HepG2 (cell line): ENCODE data around the gene AUH. TPM values are rescaled to one million over a fixed set of nuclear protein-coding genes. Genes with fewer than 3 reads are reported as not detected.

Experiments used
- BCLAF1 ChIP-seq: fragments of 450-650 bp; IDR thresholded peaks from 2 replicates; pipeline ENCODE4 v1.6.1; 2017; ENCODE audit warnings: mild to moderate bottlenecking
- FOXM1 ChIP-seq: sonication (generic); formaldehyde crosslinking; IDR thresholded peaks from 2 replicates; pipeline ENCODE4 v1.5.0; 2020; ENCODE audit warnings: missing genetic modification reagents
- HCFC1 ChIP-seq: fragments of 150-350 bp; IDR thresholded peaks from 2 replicates; pipeline ENCODE4 v1.6.1; 2014; ENCODE audit warnings: low read depth, low read length
- KDM6A ChIP-seq: IDR thresholded peaks from 2 replicates; pipeline ENCODE4 v1.6.1; 2016; ENCODE audit warnings: low read depth
- MAZ ChIP-seq, 2 experiments: sonication (generic) in 1 of 2; formaldehyde crosslinking in 1 of 2; IDR thresholded peaks; 2 replicates each; pipeline versions ENCODE4 v1.5.0 to v1.6.1; 2012 to 2020; ENCODE audit warnings: low read depth in 2 of 2, mild to moderate bottlenecking in 2 of 2, borderline replicate concordance in 1 of 2, improper control_type of control experiment in 1 of 2, low read length in 1 of 2, missing genetic modification reagents in 1 of 2, moderate library complexity in 1 of 2
- NCOA5 ChIP-seq: sonication (generic); formaldehyde crosslinking; IDR thresholded peaks from 2 replicates; pipeline ENCODE4 v1.4.0; 2020; ENCODE audit warnings: missing genetic modification reagents
- NR2C2 ChIP-seq: sonication (generic); formaldehyde crosslinking; IDR thresholded peaks from 2 replicates; pipeline ENCODE4 v1.4.0; 2020; ENCODE audit warnings: missing genetic modification reagents, mild to moderate bottlenecking, moderate library complexity, borderline replicate concordance
- PAWR ChIP-seq: sonication (generic); formaldehyde crosslinking; IDR thresholded peaks from 2 replicates; pipeline ENCODE4 v1.4.0; 2020; ENCODE audit warnings: missing genetic modification reagents, mild to moderate bottlenecking, borderline replicate concordance
- PRDM10 ChIP-seq: sonication (generic); formaldehyde crosslinking; IDR thresholded peaks from 2 replicates; pipeline ENCODE4 v1.4.0; 2020; ENCODE audit warnings: low read depth, missing genetic modification reagents
- RFXANK ChIP-seq: IDR thresholded peaks from 2 replicates; pipeline ENCODE4 v1.6.1; 2016
- SAP130 ChIP-seq: IDR thresholded peaks from 2 replicates; pipeline ENCODE4 v1.6.1; 2016; ENCODE audit warnings: low read depth
- SOX13 ChIP-seq, 3 experiments: fragments of 450-650 bp in 1 of 3; sonication (generic) in 1 of 3; formaldehyde crosslinking in 1 of 3; IDR thresholded peaks in 2 of 3; conservative IDR thresholded peaks in 1 of 3; 2 replicates each; pipeline versions ENCODE4 v1.5.0 to v1.6.1; 2016 to 2020; ENCODE audit warnings: antibody characterized with exemption in 1 of 3, mild to moderate bottlenecking in 1 of 3, missing compliant biosample characterization in 1 of 3, missing genetic modification reagents in 1 of 3, moderate library complexity in 1 of 3
- TERF1 ChIP-seq: sonication (generic); formaldehyde crosslinking; IDR thresholded peaks from 2 replicates; pipeline ENCODE4 v1.8.0; 2022; ENCODE audit warnings: mild to moderate bottlenecking, missing genetic modification reagents, moderate library complexity
- ZBTB25 ChIP-seq: IDR thresholded peaks from 2 replicates; pipeline ENCODE4 v1.6.1; 2018; ENCODE audit warnings: missing genetic modification reagents
- ZNF780A ChIP-seq: sonication (generic); formaldehyde crosslinking; IDR thresholded peaks from 2 replicates; pipeline ENCODE4 v1.8.0; 2022; ENCODE audit warnings: mild to moderate bottlenecking, missing genetic modification reagents, moderate library complexity
- ZNF800 ChIP-seq: sonication (generic); formaldehyde crosslinking; IDR thresholded peaks from 2 replicates; pipeline ENCODE4 v1.4.0; 2020; ENCODE audit warnings: missing genetic modification reagents
- ZSCAN30 ChIP-seq: sonication (generic); formaldehyde crosslinking; IDR thresholded peaks from 2 replicates; pipeline ENCODE4 v1.5.0; 2020; ENCODE audit warnings: mild to moderate bottlenecking, missing genetic modification reagents
- polyA plus RNA-seq, 8 experiments: library from polyadenylated mRNA; depleted of rRNA in 3 of 8; stranded (reverse) in 7 of 8; unstranded in 1 of 8; fragments of >200 nt; fragmentation: Illumina TruSeq in 4 of 8; extraction: Trizol in 4 of 8; gene quantifications; 2 replicates each; pipeline versions ENCODE4 v1.2.1 to v1.2.3, GENCODE V29; 2011 to 2016; ENCODE audit warnings: low read depth in 4 of 8, missing spikeins in 1 of 8, mixed read lengths in 1 of 8; ENCODE audit not compliant: insufficient read depth in 1 of 8
- total RNA-seq, 5 experiments: library from RNA; depleted of rRNA; stranded (reverse); fragments of >200 nt; fragmentation: Illumina TruSeq; extraction: Trizol; gene quantifications; 2 replicates each; pipeline ENCODE4 v1.2.3, GENCODE V29; 2016; ENCODE audit warnings: low read depth in 1 of 5

Gene AUH
- total and polyA plus RNA-seq, 2 of the 13 experiments (the other 11 are each of a cell fraction or from before 2014, with no cell fraction given) = 25.8 to 31.9 TPM

GRCh38 chr9:91193087-91193657 is 168.5 kb downstream of the AUH start (continued):
- TF ChIP-seq PRDM10 (CRISPR knock-in tag) = 0 out of 2 replicates have a peak, but pooled peaks have one; percentile 92
- TF ChIP-seq SAP130 (CRISPR knock-in tag) = peak; percentile 55
- no peak for TF ChIP-seq FOXM1 (CRISPR knock-in tag)
- no peak for TF ChIP-seq KDM6A (CRISPR knock-in tag)
- TF ChIP-seq BCLAF1 = no peak
- peak; percentile 28; the same call in 1 of the 2 replicates for TF ChIP-seq ZBTB25 (CRISPR knock-in tag)
- TF ChIP-seq TERF1 (CRISPR knock-in tag) = no peak
- no peak for TF ChIP-seq RFXANK (CRISPR knock-in tag)
- TF ChIP-seq NR2C2 (CRISPR knock-in tag) = no peak
- no peak for TF ChIP-seq HCFC1
- TF ChIP-seq ZNF780A = no peak
- no peak; the same call in 1 of the 2 replicates for TF ChIP-seq SOX13 (IDR thresholded peaks at IDR 0.05)
- TF ChIP-seq SOX13 (CRISPR knock-in tag; conservative IDR thresholded peaks at IDR 0.05 in 1 of 2, IDR thresholded peaks at IDR 0.05 in 1 of 2) = peak in 1 of 2 experiments; percentile 73; a peak in 2 of 4 replicates
- TF ChIP-seq NCOA5 (CRISPR knock-in tag) = no peak
- no peak for TF ChIP-seq ZNF800 (CRISPR knock-in tag)
- no peak for TF ChIP-seq MAZ (IDR thresholded peaks at IDR 0.05; ENCODE audit: borderline replicate concordance, low read depth, low read length)
- TF ChIP-seq MAZ (CRISPR knock-in tag; IDR thresholded peaks at IDR 0.05; ENCODE audit: low read depth) = no peak; the same call in 1 of the 2 replicates
- no peak for TF ChIP-seq ZSCAN30 (CRISPR knock-in tag)
- TF ChIP-seq PAWR (CRISPR knock-in tag) = no peak
